GM12875 (cell line): Measurements from ENCODE around the gene CWC15.

Source experiments
- H3K4me3 ChIP-seq: one replicate; pipeline ENCODE4 v1.5.1; 2011; ENCODE audit warnings: low read depth, low read length, control low read depth
- CTCF ChIP-seq: IDR thresholded peaks from 2 replicates; pipeline ENCODE4 v1.5.1; 2011; ENCODE audit warnings: low read depth, mild to moderate bottlenecking, control low read depth, inconsistent platforms, low read length, moderate library complexity, borderline replicate concordance; ENCODE audit not compliant: insufficient read depth

The CWC15 gene

GRCh38 chr11:94956963-94957362 is 16.4 kb downstream of the CWC15 start:
- no peak overlapping the region for H3K4me3 ChIP-seq
- no peak for TF ChIP-seq CTCF

- no peak for TF ChIP-seq CTCF
- no peak overlapping the region for H3K4me3 ChIP-seq
These were observed 18.6 kb downstream of the CWC15 start for GRCh38 chr11:94954753-94955152.

GRCh38 chr11:94948070-94948617 is 25.2 kb downstream of the CWC15 start:
- no peak for TF ChIP-seq CTCF
- no peak overlapping the region for H3K4me3 ChIP-seq

GRCh38 chr11:94946812-94947211 is 26.5 kb downstream of the CWC15 start:
- TF ChIP-seq CTCF, result no peak

GRCh38 chr11:94941131-94941530 is 32.2 kb downstream of the CWC15 start:
- TF ChIP-seq CTCF, result no peak
- H3K4me3 ChIP-seq, result no peak overlapping the region

More at GRCh38 chr11:94946812-94947211, 26.5 kb downstream of the CWC15 start:
- H3K4me3 ChIP-seq, result no peak overlapping the region

- H3K4me3 ChIP-seq, result no peak overlapping the region
- TF ChIP-seq CTCF, result no peak
These were observed 34.0 kb downstream of the CWC15 start for GRCh38 chr11:94939346-94939745.
